Hematopoietic multipotent progenitor cell treated with erythropoietin and hydrocortisone succinate and interleukin-3 and kit ligand, for 15 days (in vitro differentiated cells): ENCODE data around the gene OSM.

Experiments used
- DNase-seq: peaks from one replicate; pipeline ENCODE4 v3.0.0-alpha.2; 2015; ENCODE audit warnings: low spot score

OSM gene

DNA sequence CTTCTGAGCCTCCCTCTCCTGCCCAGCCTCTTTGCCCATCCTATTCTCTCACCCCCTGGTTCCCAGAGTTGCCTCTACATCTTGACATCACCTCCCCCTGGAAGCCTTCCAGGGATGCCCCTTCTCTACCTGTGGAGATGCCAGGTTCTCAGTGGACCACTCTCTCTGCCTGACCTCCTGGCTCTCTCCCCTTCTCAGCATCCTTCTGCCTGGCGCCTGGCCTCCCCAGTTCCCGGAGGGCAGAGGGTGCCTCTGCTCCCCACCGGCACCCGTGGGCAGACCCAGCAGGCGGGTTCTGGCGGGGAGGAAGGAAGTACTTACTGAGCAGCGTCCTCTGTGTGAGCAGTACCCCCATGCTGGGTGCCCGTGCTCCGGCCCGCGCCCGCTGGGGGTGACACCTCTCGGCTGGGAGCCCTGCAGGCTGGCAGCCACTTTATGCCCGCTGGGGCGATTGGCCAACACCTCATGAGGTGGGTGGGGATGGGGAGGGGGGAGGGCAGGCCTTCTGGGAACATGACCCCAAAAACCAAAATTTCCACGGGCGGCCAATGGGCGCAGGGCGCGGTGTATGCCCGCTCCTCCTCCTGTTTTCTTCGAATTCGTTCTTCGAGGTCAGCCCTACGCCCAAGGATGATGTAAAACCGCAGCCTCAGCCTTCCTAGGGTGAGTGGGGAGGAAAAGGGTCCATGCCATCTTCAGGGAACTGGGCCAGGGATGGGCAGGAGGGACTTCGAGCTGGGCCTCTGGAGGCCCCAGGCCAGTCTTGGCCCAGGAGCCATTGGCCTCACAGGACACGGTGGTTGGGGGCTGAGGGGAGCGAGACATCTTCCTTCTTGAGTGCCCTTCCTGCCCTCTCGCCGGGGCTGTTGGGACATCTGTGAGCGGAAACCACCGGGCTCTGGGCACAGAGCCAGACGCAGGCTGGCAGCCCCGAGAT lies at the start of gene OSM:
TSS of gene OSM (minus strand) at position 407 of the 937 bp plus-strand sequence. CDS start at position 355, 52 bp downstream.
- peak; percentile 81 for DNase-seq

DNA sequence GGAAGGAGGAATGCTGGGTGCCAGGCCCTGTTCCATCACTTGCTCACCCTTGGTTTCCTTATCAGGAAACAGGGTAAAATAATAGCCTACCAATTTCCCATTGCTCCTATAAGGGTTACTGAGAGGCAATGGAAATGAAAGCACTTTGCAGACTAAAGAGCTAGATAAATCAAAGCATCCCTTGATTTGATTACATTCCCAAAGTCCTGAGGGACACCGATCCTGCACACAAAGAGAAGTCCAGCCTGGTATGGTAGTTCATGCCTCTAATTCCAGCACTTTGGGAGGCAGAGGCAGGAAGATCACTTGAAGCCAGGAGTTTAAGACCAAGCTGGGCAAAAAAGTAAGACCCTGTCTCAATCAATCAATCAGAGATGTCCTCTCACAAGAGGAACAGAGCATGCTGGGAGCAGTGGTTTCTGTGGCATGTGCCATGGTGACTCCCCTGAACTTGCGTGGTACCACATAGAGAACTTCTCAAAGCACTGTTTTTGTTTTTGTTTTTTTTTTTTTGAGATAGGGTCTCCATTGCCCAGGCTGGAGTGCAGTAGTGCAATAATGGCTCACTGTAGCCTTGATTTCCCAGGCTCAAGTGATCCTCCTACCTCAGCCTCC lies 49.4 kb upstream of the OSM start:
- DNase-seq = no peak

DNA sequence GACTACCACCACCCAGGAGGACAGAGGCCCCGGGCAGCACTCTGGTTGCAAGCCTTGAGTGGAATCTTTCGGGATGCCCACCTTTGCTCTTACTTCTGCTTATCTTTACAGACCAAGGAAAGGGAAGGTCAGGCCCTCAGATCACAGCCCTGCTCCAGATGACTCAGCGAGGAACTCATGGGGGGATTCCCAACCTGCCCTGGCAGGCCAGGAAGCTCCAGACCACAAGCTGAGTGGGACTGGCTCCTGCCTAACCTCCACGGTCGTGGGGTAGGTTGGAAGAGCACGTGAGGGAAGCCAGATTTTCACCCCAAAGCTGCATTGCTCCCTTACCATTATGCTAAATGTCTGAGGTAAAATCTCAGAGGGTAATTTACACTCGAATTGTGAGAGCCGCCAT lies 48.3 kb upstream of the OSM start:
- no peak for DNase-seq

DNA sequence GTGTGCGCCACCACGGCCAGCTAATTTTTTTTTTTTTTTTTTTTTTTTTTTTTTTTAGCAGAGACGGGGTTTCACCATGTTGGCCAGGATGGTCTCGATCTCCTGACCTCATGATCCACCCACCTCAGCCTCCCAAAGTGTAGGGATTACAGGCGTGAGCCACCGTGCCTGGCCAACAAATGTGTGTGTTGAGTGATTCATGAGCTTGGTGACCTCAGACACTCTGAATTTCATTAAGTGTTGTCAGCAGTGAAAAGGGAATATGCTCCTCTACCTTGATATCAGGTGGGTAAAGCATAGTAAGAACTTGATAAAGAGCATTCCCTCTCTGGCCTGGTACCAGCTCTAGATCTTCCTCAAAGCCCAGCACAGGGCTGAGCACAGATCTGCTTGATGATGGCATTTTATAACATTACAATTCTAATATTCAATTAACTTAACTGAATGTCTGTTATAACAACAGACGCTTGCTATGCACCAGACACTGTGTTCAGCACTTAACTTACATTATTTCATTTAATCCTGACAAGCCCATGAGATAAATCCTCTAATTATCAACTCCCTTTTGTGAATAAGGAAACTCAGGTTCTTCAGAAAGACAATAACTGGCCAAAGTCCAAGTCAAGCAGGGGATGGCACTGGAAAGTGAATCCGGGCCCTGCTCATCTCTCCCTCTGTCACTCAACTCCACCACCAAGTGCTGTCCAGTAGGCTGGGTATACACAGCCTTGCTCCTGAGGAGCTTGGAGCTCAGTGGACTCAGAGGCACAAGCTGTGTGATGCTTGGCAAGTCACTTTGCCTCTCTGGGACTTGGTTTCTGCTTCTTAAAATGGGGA lies 47.1 kb upstream of the OSM start:
- no peak for DNase-seq

DNA sequence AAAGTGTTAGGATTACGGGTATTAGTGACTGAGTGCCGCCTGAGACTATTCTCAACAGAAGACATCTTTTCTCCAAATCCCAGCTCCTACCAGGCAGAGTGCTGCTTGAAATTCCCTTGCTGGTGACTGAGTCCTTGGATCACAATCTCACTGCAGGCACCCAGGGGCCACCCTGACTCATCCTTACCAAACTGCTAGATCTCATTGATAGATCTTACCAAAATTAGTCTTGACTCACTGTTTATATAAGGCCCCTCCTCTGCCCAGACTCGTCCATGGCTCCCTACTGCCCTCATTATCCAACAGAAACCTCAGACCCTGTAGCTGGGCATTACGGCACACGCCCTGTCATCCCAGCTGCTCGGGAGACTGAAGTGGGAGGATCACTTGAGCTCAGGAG lies 45.4 kb upstream of the OSM start:
- DNase-seq = no peak

DNA sequence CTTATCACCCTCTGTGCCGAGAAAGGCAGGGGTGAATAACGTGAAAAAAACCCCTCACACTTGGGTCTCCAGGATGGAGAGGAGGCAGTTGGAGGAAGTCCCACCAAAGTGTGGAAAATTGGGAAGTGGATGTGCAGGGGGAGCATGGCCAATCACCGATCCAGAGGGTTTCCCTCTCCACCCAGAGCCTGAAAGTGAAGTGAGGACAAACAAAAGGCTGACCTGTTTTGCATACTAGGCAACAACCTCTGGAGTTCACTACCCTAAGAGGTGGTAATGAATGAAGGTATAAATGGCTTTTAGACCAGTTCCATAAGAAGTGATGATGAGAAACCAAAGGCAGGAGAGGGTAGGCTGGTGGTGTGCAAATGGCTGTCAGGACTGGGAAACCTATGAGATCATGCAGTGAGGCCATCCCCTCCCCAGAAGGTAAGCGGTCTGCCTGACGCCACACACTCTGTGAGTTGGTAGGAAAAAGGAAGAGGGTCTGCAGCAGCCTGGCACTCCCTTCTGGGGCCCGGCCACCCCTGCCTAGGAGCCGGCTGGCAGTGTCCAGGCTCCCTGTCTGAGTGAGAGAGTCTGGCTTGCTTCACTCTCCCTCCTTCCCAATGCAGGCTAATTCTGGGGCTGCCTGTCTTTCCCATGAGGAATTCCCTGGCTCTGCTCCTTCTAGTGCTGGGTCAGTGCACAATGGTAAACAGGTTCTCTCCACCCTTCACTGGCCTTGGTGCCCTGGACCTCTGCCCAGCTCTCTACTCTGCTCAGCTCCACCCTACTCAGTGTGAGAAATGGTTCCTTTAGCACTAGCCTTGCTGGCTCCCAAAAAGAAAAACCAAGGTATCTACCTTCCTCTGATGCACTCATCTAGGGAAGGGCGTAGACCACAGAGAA lies 44.5 kb upstream of the OSM start:
- no peak for DNase-seq

DNA sequence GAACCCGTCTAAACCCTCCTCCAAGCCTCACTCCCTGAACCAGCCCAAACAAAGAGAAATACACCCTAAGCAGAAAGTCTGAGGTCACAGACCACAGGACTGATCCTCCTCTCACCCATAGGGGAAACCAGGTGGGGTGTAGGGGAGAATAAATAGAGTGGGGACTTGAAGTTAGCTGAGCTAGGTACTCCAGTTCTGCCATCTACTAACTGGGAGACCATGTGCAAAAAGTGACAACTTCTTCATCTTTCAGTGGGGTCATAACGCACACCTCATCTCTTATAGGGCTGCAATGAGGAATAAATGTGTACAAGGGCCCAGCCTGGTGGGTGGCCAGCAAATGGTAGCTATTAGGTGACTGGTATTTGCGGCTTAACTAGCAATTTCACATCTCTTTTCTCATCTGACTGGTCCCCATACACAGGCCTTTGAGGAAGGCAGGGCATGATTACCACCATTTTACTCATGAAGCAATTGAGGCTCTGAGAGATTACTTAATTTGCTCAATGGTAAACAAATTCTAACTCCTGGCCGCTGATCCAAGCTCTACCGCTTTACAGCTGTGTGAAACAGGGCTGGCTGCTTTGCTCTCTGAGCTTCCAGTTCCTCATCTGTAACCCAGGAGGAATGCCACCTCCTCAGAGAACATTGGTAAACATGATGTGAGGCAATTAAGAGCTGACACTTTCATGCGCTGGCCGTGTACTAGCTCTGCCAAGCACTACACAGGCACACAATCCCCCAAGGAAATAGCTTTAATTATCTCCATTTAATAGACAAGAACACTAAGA lies 43.5 kb upstream of the OSM start:
- DNase-seq = no peak

DNA sequence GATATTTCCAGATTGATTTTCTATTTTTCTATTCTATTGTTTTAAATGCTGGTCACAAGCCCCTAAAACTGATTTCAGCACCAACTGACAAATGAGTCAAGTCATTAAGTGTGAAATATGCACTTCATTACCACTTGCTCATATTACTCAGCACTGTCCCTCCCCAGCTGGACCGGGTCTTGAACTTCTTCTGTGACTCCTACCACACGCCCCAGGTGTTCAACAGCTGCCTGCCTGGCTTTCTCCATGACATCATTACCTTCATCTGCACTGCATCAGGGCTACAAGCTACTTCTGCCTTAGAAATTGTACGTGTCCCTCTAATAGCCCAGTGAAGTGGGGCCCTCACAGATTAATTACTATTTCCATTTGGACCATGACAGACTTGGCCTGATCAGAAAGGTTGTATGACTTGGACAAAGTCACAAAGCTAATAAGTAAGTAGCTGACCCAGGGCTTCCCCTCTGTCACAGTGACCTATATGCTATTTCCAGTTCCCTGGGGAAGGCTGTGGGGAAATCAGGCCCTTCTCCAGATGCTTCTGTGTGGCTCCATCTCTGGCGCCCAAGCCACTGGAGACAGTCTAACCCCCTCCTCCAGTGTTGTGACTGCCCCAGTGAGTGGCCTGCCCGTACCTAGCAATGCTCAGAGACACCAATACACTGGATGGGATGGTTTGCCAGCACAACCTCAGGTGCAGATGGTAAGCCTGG lies 42.0 kb upstream of the OSM start:
- no peak for DNase-seq

DNA sequence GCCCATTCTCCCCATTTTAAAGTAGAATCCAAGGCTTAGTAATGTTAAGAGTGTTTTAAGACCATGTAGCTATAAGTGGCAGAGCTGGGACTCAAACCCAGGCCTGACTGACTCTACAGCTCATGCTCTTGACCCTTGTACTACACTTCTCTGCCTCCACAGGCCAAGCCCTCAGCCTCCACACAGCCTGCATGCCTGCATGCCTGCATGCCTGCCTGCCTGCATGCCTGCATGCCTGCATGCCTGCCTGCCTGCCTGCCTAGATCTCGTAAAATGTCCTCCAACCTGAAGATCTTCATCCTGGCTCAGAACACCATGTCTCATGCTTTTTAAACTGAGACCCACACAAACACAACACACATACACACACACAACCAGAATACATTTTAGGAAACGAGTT lies 41.4 kb upstream of the OSM start:
- no peak for DNase-seq

DNA sequence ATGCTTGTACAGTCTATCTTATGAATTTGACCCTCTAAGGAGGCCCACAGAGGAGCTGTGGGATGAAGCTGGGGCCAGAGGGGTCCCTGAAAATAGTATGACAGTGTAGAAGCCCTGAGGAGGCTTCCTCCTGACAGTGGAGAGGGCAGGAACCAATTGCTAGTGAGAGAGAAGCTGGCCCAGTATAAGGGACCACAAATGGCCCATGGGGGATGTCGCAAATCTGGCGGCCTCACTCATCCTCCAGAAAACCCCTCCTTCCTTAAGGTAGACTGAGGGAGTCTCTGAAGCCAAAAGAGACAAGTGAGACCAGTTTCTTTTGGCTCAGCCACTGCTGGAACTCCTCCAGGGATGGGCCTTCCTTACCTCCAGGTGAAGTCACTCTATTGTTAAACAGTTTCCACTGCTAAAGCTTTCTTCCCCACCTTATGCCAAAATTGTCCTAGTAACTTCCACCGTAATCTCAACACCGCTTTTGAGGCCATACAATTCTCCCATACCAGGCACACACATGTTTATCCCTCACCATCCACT lies 40.5 kb upstream of the OSM start:
- DNase-seq = no peak

DNA sequence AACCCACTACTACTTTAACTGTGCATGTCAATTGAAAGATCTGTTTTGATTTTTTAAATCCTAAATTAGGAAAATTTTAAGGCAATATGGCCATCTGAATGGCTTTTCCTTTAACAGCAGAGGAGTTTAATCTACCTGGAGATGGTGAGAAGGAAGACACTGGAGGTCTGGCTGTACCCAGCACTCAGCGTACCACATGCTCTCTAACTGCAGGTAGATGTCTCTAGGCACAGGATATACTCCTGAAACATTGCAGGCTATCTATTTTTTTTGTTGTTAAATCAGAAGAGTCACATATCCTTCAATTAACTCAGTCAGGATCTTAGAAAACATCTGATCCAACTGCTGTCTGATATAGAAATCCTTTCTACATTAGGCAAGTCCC lies 40.0 kb upstream of the OSM start:
- no peak for DNase-seq

DNA sequence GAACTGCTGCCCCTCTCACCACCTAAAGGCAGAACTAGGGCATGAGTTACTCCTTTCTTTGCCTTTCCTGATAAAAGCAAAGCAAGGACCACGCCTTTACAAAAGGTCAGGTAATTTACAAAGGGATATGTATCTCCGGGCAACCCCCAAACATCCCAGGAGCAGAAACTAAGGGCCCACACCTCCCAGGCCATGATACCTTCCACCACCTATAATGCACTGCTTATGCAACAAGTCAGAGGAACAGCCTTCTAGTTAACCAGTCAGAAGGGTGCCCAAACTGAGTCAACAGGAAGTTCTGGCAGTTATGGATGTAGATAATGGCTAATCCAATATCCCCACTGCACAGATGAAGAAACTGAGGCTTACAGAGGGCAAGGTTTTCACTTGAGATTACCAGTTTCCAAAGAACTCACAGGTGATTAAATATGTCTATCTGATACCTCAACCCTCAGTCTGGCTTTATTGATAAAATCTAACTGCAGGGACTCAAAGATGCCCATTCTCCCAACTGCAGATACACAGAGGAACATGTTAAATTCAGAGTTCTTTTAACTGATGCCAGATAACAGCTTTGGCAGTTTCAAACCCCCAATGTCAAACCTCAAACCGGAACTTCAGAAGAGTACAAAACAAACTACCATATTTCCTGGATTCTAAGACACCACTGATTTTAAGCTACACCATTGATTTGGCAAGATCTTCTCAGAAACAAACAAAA lies 39.4 kb upstream of the OSM start:
- no peak for DNase-seq

DNA sequence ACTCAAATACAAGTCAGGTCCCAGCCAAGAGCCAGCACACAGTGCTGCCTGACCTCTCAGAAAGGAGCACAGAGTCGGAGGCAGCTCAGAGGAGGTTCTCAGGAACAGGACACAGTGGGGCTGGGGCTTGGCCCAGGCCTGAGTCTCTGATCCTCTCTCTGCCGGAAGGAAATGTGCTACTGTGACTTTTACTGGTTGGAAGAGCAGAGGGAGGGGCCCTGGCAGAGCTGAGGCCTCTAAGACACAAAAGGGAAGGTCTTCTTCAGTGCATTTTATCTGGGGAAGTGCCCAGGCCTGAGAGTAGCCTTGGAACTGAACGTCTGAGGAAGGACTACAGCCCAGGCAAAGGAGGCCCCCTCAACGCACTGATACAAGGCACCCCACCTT lies 38.9 kb upstream of the OSM start:
- DNase-seq = no peak

DNA sequence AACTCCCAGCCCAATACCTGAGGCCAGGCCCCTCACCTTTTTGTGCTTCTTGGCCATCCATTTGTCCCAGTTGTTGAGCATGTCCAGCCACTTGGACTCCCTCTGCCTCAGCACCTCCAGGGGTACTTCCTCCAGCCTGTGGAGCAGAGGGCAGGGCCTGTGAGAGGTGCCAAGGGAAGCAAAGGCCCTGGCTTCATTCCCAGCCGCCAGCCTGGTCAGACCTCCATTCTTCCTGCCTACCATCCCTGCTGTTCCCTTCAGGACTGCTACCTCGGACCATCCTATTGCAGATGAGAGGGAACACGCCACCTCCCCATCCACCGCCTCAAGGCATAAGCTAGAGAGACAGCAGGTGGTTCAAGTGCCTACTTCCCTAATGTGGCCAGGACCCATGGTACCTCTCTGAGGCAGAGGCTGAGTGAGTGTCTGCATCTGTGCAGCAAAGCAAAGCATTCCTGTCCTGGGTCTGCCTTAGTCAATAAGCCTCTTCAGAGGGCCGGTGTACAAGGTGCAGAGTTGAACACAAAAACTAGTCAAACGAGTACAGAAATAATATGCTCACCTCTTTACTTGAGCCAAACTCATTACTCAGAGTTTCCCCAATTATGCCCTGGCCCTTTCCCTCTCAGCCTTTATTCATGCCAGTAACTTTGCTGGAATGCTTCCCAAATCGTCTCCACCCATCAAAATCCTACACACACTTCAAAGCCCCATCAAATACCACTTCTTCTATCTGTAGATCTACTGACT lies 38.0 kb upstream of the OSM start:
- DNase-seq = no peak

DNA sequence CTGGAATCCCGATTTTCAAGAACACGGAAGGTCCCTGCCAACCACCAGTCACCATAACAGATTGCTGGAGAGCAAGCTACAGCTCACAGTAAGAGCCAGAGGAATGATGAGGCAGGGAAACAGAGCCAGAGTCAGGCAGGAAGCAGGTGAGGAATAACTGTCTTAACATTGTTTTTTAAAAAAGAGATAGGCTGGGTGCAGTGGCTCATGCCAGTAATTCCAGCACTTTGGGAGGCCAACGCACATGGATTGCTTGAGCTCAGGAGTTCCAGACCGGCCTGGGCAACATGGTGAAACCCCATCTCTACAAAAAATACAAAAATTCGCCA lies 36.1 kb upstream of the OSM start:
- no peak for DNase-seq

DNA sequence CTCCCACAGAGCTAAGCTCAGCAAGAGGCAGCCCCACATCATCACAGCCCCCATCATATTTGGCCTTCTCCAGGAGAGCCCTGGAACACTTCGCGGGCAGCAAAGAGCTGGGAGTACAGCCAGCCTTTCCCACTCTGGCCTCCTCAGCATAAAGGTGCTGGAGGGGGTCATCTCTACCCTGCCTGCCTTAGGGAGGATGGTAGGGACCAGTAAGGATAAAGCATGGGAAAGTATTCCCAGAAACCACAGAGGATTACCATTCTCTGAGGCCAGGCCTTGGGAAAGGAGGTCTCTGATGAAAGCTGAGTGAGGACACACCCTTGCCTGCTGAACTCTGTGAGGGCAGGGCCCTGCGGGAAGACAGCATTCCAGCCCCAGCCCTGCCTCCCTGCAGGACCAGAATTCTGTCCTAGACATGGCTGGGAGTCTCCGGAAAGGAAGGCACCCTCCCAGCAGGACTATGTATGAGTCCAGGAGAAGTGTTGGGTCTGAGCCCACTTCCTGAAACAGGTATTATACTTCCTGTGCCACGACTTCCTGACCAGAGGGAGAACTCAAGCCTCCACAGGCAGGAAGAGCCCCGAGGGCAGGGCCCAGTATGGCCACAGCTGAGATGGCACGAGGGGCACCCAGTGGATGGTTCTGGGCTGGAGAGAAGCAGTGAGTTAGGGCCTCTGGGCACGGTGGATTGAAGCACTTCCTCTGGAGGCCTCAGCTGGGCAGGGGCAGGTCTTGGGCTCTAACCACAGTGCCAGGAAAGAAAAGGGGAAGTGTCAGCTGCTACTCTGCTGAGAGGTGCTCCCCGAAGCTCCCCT lies 35.6 kb upstream of the OSM start:
- DNase-seq = no peak

DNA sequence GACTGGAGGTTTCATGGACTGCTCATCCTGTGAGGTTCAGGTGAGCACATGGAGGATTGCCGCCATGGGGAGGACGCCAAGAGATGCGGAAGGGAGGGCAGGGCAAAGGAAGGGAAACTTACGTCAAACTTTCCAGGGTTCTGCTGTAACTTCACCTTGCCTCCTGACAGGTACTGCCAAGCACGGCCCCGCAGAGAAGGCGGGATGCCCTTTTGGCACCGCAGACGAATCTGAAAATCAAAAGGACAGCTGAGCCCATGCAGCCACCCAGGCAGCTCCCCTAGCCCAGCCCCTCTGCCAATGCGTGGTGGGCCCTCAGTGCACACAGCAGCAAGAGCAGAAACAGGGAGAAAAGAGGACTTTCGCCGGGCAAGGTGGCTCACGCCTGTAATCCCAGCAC lies 32.7 kb upstream of the OSM start:
- DNase-seq = no peak
